Lower leg skin (tissue), 3 donors: ENCODE measurements around the gene RELL2.

Experiments used
- CTCF ChIP-seq, 3 donors: fragments of 450-650 bp; IDR thresholded peaks; one replicate each; pipeline ENCODE4 v1.5.1; 2016; ENCODE audit warnings: antibody characterized with exemption in 3 of 3, mild to moderate bottlenecking in 3 of 3, moderate library complexity in 2 of 3
- POLR2A ChIP-seq, 2 donors: fragments of 450-650 bp; IDR thresholded peaks; one replicate each; pipeline ENCODE4 v1.6.1; 2016 to 2017; ENCODE audit warnings: antibody characterized with exemption in 2 of 2, mild to moderate bottlenecking in 1 of 2, moderate library complexity in 1 of 2

GRCh38 chr5:141640698-141641097 is 3.9 kb downstream of the RELL2 start:
- TF ChIP-seq CTCF (IDR thresholded peaks at IDR 0.05) (no peak), POLR2A (IDR thresholded peaks at IDR 0.05) (no peak)
